Liver (tissue), 3 donors: Measurements from ENCODE around the gene SLC34A3.

Experiments
- MAX ChIP-seq: IDR thresholded peaks from 2 replicates; pipeline ENCODE4 v1.6.1; 2016; ENCODE audit warnings: antibody characterized with exemption
- RXRA ChIP-seq, 2 donors: IDR thresholded peaks; 2 replicates each; pipeline ENCODE4 v1.6.1; 2017 to 2018; ENCODE audit warnings: antibody characterized with exemption in 2 of 2, mild to moderate bottlenecking in 1 of 2
- YY1 ChIP-seq: IDR thresholded peaks from 2 replicates; pipeline ENCODE4 v1.6.1; 2016; ENCODE audit warnings: antibody characterized with exemption, mild to moderate bottlenecking
- TF ChIP-seq, protein P1 (sequence below): fragments of 150-350 bp; IDR thresholded peaks from 2 replicates; pipeline ENCODE4 v1.5.1; 2017; ENCODE audit warnings: improper control_type of control experiment, low read depth, low read length; ENCODE audit not compliant: missing input control
- TF ChIP-seq, protein P2 (sequence below): IDR thresholded peaks from 2 replicates; pipeline ENCODE4 v1.6.1; 2016; ENCODE audit warnings: antibody characterized with exemption
- TF ChIP-seq, protein P3 (sequence below): IDR thresholded peaks from 2 replicates; pipeline ENCODE4 v1.6.1; 2016; ENCODE audit warnings: antibody characterized with exemption, mild to moderate bottlenecking
- donor health status: healthy.
- donor health status: healthy.

DNA sequence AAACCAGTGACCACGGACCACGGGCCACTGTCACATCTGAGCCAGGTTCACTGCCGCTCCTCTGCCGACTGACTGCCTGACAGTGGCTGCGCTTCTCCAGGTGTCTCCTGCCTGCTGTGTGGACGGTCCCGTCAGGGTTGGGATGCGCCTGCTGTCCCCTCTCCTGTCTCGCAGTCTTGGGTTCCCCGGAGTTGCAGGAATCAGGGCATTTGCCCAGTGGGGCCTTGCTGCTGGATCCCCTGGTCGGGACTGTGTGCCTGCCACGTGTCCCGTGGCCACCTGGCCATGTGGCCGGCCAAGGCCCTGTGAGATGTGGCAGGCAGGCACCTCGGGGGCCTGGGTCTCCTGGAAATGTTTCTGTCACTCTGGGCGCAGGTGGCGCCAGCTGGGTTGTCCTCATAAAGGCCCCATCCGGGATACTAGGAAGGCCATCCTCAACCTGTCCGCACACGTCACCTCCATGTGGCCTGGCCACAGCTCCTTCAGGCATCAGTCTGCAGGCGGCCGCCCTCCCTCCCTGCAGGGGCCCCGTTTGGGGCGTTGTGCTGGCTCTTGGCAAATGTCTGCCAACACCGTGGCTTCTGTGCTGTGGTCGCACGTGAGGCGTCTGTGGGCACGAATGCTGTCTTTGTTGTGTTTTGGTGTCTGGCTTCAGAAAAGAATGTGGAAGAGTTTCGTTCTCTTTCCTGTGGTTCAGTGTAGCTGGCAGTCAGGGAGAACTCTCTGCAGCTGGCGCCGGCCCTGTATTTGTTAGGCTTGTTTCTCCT lies 40.4 kb downstream of the SLC34A3 start:
- TF ChIP-seq, protein P1, sequence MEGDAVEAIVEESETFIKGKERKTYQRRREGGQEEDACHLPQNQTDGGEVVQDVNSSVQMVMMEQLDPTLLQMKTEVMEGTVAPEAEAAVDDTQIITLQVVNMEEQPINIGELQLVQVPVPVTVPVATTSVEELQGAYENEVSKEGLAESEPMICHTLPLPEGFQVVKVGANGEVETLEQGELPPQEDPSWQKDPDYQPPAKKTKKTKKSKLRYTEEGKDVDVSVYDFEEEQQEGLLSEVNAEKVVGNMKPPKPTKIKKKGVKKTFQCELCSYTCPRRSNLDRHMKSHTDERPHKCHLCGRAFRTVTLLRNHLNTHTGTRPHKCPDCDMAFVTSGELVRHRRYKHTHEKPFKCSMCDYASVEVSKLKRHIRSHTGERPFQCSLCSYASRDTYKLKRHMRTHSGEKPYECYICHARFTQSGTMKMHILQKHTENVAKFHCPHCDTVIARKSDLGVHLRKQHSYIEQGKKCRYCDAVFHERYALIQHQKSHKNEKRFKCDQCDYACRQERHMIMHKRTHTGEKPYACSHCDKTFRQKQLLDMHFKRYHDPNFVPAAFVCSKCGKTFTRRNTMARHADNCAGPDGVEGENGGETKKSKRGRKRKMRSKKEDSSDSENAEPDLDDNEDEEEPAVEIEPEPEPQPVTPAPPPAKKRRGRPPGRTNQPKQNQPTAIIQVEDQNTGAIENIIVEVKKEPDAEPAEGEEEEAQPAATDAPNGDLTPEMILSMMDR = no peak
- no peak for TF ChIP-seq YY1
- TF ChIP-seq RXRA (IDR thresholded peaks at IDR 0.05) = no peak
- TF ChIP-seq, protein P2, sequence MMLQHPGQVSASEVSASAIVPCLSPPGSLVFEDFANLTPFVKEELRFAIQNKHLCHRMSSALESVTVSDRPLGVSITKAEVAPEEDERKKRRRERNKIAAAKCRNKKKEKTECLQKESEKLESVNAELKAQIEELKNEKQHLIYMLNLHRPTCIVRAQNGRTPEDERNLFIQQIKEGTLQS = no peak
- TF ChIP-seq MAX = no peak
- TF ChIP-seq, protein P3, sequence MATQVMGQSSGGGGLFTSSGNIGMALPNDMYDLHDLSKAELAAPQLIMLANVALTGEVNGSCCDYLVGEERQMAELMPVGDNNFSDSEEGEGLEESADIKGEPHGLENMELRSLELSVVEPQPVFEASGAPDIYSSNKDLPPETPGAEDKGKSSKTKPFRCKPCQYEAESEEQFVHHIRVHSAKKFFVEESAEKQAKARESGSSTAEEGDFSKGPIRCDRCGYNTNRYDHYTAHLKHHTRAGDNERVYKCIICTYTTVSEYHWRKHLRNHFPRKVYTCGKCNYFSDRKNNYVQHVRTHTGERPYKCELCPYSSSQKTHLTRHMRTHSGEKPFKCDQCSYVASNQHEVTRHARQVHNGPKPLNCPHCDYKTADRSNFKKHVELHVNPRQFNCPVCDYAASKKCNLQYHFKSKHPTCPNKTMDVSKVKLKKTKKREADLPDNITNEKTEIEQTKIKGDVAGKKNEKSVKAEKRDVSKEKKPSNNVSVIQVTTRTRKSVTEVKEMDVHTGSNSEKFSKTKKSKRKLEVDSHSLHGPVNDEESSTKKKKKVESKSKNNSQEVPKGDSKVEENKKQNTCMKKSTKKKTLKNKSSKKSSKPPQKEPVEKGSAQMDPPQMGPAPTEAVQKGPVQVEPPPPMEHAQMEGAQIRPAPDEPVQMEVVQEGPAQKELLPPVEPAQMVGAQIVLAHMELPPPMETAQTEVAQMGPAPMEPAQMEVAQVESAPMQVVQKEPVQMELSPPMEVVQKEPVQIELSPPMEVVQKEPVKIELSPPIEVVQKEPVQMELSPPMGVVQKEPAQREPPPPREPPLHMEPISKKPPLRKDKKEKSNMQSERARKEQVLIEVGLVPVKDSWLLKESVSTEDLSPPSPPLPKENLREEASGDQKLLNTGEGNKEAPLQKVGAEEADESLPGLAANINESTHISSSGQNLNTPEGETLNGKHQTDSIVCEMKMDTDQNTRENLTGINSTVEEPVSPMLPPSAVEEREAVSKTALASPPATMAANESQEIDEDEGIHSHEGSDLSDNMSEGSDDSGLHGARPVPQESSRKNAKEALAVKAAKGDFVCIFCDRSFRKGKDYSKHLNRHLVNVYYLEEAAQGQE = no peak
